ENCODE measurements around the gene PHACTR1. TPM values are rescaled to one million over a fixed set of nuclear protein-coding genes. Genes with fewer than 3 reads are reported as not detected.

Gene PHACTR1
- total RNA-seq, 1 experiment from 2014 or later = not detected

DNA sequence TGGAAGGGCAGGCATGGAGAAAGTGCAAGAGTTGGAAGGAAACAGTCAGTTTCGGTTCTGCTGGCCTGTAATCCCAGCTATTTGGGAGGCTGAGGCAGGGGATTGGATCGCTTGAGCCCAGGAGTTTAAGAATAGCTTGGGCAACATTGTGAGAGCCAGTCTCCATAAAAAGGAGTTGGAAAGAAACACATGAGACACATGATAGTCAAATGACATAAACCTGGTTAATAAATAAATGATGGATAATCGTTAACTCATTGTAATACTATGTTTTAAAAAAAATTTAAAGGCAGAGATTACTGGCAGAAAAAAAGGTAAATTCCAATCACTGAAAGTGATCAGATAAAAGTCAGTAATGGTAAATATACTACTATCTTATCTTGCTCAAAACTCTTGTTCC is 37.2 kb upstream of the PHACTR1 start:
- TF ChIP-seq EZH2 (IDR thresholded peaks at IDR 0.05; ENCODE audit: low read length, unreplicated experiment) = no peak
- no peak for TF ChIP-seq EZH2phosphoT487 (IDR thresholded peaks at IDR 0.05; ENCODE audit: borderline replicate concordance, low read length)
- no peak for TF ChIP-seq CTCF (conservative IDR thresholded peaks at IDR 0.05; ENCODE audit: low read depth, low read length)
- no peaks in the 10 kb centered on the region for H3F3A ChIP-seq (ENCODE audit: low read length, unreplicated experiment)
- no peak for ATAC-seq
- no peak overlapping the region for H2AFZ ChIP-seq (ENCODE audit: low read length)
- H3K79me2 ChIP-seq (ENCODE audit: low read length) = no peaks in the 10 kb centered on the region
- H4K20me1 ChIP-seq (ENCODE audit: low read length) = no peaks in the 10 kb centered on the region
- no peaks in the 10 kb centered on the region for H3K36me3 ChIP-seq (ENCODE audit: low read depth, low read length)
- intact Hi-C loops (cut with micrococcal nuclease) = no loop called here
- no peak overlapping the region for H3K27ac ChIP-seq (ENCODE audit: low read length)
- no peaks in the 10 kb centered on the region for H3K9me2 ChIP-seq (replicated peaks; ENCODE audit: low read length)
- H3K9ac ChIP-seq (ENCODE audit: low read length) = no peak overlapping the region
- BruUV-seq (replicated peaks) = no TSS peak
- no peaks in the 10 kb centered on the region for H3K4me1 ChIP-seq (ENCODE audit: insufficient read depth, low read length)
- peaks cover 30% of the 10 kb centered on the region for H3K27me3 ChIP-seq (ENCODE audit: low read length)
- ChIA-PET POLR2A (ENCODE audit: unreplicated experiment) (no interaction called here), CTCF (no interaction called here)
- no peaks in the 10 kb centered on the region for H3K9me3 ChIP-seq (ENCODE audit: low read length)
- no peak overlapping the region for H3K4me3 ChIP-seq (ENCODE audit: low read length)
- no peak overlapping the region for H3K4me2 ChIP-seq (ENCODE audit: low read length)
- no peak for DNase-seq

DNA sequence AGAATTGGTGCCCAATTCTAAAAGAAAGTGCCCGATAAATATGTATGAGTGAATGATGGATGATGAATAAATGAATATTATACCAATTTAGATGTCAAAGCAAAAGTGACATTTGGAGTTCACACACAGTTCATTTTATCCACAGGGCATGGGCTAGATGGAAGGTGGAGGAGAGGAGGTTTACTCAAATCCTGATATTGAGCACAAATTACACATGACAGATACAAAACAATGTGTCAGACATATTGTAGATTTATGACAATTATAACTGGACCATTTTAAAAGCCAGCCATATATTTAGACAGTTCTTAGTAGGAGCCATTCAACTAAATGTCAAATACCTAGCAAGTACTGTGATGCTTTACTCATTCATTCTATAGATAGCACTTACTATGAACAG is 23.4 kb upstream of the PHACTR1 start:
- no peak for TF ChIP-seq EZH2phosphoT487 (IDR thresholded peaks at IDR 0.05; ENCODE audit: borderline replicate concordance, low read length)
- TF ChIP-seq CTCF (conservative IDR thresholded peaks at IDR 0.05; ENCODE audit: low read depth, low read length) = no peak
- no peak for TF ChIP-seq EZH2 (IDR thresholded peaks at IDR 0.05; ENCODE audit: low read length, unreplicated experiment)
- H3K4me1 ChIP-seq (ENCODE audit: insufficient read depth, low read length) = no peaks in the 10 kb centered on the region
- H4K20me1 ChIP-seq (ENCODE audit: low read length) = no peaks in the 10 kb centered on the region
- POLR2A ChIA-PET (ENCODE audit: unreplicated experiment) = no interaction called here
- H3K9me2 ChIP-seq (replicated peaks; ENCODE audit: low read length) = no peaks in the 10 kb centered on the region
- H3K27me3 ChIP-seq (ENCODE audit: low read length) = peaks cover 74% of the 10 kb centered on the region
- H3K27ac ChIP-seq (ENCODE audit: low read length) = no peak overlapping the region
- H3F3A ChIP-seq (ENCODE audit: low read length, unreplicated experiment) = no peaks in the 10 kb centered on the region
- ATAC-seq (no peak), DNase-seq (no peak)
- CTCF ChIA-PET = no interaction called here
- no peak overlapping the region for H2AFZ ChIP-seq (ENCODE audit: low read length)
- H3K4me3 ChIP-seq (ENCODE audit: low read length) = no peak overlapping the region
- no peak overlapping the region for H3K9ac ChIP-seq (ENCODE audit: low read length)
- intact Hi-C loops (cut with micrococcal nuclease) = no loop called here
- no TSS peak for BruUV-seq (replicated peaks)
- no peaks in the 10 kb centered on the region for H3K9me3 ChIP-seq (ENCODE audit: low read length)
- H3K4me2 ChIP-seq (ENCODE audit: low read length) = no peak overlapping the region
- H3K79me2 ChIP-seq (ENCODE audit: low read length) = no peaks in the 10 kb centered on the region
- H3K36me3 ChIP-seq (ENCODE audit: low read depth, low read length) = no peaks in the 10 kb centered on the region

- Histone ChIP-seq H3K27me3 (ENCODE audit: low read length) (peaks cover 76% of the 10 kb centered on the region), H3K27ac (ENCODE audit: low read length) (no peak overlapping the region), H3K4me2 (ENCODE audit: low read length) (no peak overlapping the region), H3K4me1 (ENCODE audit: insufficient read depth, low read length) (no peaks in the 10 kb centered on the region), H3K9me2 (replicated peaks; ENCODE audit: low read length) (no peaks in the 10 kb centered on the region), H3F3A (ENCODE audit: low read length, unreplicated experiment) (no peaks in the 10 kb centered on the region), H4K20me1 (ENCODE audit: low read length) (no peaks in the 10 kb centered on the region), H3K9ac (ENCODE audit: low read length) (no peak overlapping the region), H3K36me3 (ENCODE audit: low read depth, low read length) (no peaks in the 10 kb centered on the region), H3K9me3 (ENCODE audit: low read length) (no peaks in the 10 kb centered on the region), H3K79me2 (ENCODE audit: low read length) (no peaks in the 10 kb centered on the region), H3K4me3 (ENCODE audit: low read length) (no peak overlapping the region), H2AFZ (ENCODE audit: low read length) (no peak overlapping the region)
- ATAC-seq (no peak), DNase-seq (no peak)
- no peak for TF ChIP-seq EZH2 (IDR thresholded peaks at IDR 0.05; ENCODE audit: low read length, unreplicated experiment)
- TF ChIP-seq CTCF (conservative IDR thresholded peaks at IDR 0.05; ENCODE audit: low read depth, low read length) = no peak
- no peak for TF ChIP-seq EZH2phosphoT487 (IDR thresholded peaks at IDR 0.05; ENCODE audit: borderline replicate concordance, low read length)
- no TSS peak for BruUV-seq (replicated peaks)
- intact Hi-C loops (cut with micrococcal nuclease) = no loop called here
- CTCF ChIA-PET = no interaction called here
- POLR2A ChIA-PET (ENCODE audit: unreplicated experiment) = no interaction called here
These were observed 18.3 kb upstream of the PHACTR1 start for GRCh38 chr6:12698298-12698697.

Measured in PC-3 (cell line).